HFF-Myc (cell line): ENCODE measurements around the gene MAPKAP1.

ENCODE experiments used
- DNase-seq: peaks from one replicate; pipeline ENCODE4 v3.0.0-alpha.2; 2011; ENCODE audit warnings: low read depth; ENCODE audit errors: extremely low read depth
- H3K4me3 ChIP-seq: replicated peaks from 2 replicates; pipeline ENCODE4 v1.5.1; 2011; ENCODE audit warnings: low read depth, mild to moderate bottlenecking, control low read depth, low read length
- CTCF ChIP-seq: IDR thresholded peaks from 2 replicates; pipeline ENCODE4 v1.5.1; 2012; ENCODE audit warnings: mild to moderate bottlenecking, low read depth, low read length, control low read depth; ENCODE audit errors: missing control alignments

MAPKAP1 gene

GRCh38 chr9:125434986-125435775, 271.8 kb downstream of the MAPKAP1 start:
- no peak overlapping the region for H3K4me3 ChIP-seq
- no peak for TF ChIP-seq CTCF
- DNase-seq, result no peak

GRCh38 chr9:125433461-125434011, 273.5 kb downstream of the MAPKAP1 start:
- no peak for TF ChIP-seq CTCF
- DNase-seq, result no peak
- H3K4me3 ChIP-seq, result no peak overlapping the region

GRCh38 chr9:125432715-125433385, 274.2 kb downstream of the MAPKAP1 start:
- no peak for TF ChIP-seq CTCF
- no peak overlapping the region for H3K4me3 ChIP-seq
- DNase-seq, result no peak

- no peak for TF ChIP-seq CTCF
- no peak for DNase-seq
- no peak overlapping the region for H3K4me3 ChIP-seq
Measured at GRCh38 chr9:125431741-125432271, 275.2 kb downstream of the MAPKAP1 start.

- TF ChIP-seq CTCF, result no peak
- no peak overlapping the region for H3K4me3 ChIP-seq
- DNase-seq, result no peak
Measured at GRCh38 chr9:125431012-125431305, 276.0 kb downstream of the MAPKAP1 start.

GRCh38 chr9:125430161-125431011, 276.6 kb downstream of the MAPKAP1 start:
- no peak for TF ChIP-seq CTCF
- no peak overlapping the region for H3K4me3 ChIP-seq
- no peak for DNase-seq
